ENCODE data around the gene ACO2.
"Not testable (repeated sequence)": the region's sequence is repeated elsewhere in the genome, so short reads cannot be mapped to it uniquely, and the experiment has no call there.

The ACO2 gene

DNA sequence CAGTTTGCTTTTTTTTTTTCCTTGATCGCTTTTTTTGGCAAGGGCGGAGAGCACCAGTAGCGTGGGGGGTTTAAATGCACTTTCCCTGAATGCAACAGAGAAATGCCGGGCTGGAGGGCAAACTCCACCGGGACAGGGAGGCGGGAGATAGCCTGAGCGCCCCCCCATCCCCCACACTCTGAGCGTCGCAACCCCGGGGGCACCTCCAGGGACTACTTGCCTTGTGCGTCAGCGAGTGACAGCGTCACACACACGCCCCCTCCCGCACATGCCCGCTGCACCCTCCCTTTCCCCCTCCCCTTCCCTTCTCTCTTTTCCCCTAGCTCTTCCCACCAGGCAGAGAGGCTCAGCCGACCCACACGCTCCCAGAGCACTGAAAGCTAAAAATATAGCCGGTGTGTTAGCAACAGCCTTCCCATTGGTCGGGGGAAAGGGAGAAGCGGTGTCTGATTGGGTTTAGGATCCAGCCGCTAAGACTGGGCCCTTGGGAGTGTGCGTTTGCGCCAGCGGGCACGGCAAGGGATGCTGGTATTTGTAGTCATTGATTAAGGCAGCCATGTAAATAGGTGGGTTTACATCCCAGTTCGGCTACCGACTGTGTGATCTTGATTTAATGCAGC is 20.6 kb upstream of the ACO2 start:
- peak; percentile 98 for DNase-seq

GRCh38 chr22:41458161-41458728 is 10.7 kb upstream of the ACO2 start:
- no peak for DNase-seq

DNA sequence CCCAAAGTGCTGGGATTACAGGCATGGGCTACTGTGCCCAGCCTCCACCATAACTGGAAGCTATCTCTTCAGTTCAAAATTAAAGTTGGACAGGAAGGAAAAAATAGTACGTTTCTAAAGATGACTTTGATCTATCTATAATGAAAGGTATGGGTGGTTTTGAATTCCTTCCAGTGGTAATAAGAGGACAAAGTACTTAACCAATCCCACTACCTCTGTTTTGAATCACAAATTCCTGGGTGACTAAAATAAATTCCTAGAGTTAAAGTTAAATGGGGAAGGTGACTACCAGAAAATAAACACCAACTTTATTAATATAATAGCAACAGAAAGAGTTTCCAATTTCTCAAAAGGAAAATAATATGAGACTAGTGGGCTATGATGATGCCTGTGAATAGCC is 9.5 kb upstream of the ACO2 start:
- no peak for DNase-seq

- not testable (repeated sequence) for DNase-seq
These were observed 8.8 kb upstream of the ACO2 start for GRCh38 chr22:41460071-41460470.

- DNase-seq, result no peak
These were observed 7.0 kb upstream of the ACO2 start for GRCh38 chr22:41461901-41462300.

- DNase-seq, result no peak
These were observed 418 bp downstream of the ACO2 start for GRCh38 chr22:41469218-41469851.

DNA sequence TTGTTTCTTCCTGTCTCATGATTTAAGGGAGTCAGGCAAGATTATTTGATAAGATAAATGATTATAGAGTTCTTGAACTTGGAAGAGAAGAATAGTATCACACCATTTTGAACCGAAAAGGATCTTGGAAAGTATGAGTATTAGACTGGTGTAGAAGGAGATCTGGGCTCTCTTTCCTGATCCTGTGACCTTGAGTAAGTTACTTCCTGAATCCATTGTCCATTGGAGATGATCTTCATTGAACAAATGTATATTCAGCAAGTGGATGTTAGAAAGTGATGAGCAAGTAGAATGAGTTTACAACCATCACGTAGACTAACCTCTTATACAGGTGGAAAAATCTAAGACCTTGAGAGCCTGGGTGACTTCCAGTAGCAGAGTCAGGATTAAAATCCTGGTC is 2.0 kb downstream of the ACO2 start:
- no peak for DNase-seq

DNA sequence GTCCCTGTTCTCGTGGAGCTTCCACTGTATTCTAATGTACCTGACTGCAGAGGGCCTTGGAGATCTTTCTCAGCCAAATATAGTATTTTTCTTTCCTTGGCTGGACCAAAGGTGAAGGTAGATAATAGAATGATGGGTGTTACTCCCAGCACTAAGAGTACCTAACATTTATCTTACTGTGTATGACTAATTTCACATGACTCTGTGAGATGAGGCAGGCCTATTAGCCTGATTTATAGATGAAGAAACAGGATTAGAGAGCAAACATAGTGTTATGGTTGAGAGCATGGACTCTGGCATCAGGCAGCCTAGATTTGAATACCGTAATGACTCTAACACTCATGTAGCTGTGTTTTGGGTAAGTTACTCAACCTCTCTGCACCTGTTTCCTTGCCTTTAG is 2.7 kb downstream of the ACO2 start:
- DNase-seq, result no peak

DNA sequence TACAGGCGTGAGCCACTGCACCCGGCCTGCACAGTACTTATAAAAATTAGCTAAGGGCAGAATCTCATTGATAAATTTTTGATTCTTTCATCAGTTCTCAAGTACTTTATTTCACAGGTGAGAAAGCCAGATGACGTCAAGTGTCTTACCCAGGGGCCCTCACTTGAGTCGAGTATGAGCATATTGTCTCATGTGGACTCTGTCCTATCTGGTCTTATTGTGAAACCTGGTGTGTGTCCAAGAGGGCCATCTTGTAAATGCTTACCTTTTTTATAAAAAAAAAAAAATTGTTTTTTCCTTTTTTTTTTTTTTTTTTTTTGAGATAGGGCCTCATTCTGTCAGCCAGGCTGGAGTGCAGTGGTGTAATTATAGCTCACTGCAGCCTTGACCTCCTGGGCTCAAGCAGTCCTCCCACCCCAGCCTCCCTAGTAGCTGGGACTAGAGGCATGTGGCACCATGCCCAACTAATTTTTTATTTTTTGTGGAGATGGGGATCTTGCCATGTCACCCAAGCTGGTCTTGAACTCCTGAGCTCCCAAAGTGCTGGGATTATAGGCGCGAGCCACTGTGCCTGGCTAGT is 6.0 kb downstream of the ACO2 start:
- no peak for DNase-seq

GRCh38 chr22:41478473-41478872 is 9.6 kb downstream of the ACO2 start:
- no peak for DNase-seq

DNA sequence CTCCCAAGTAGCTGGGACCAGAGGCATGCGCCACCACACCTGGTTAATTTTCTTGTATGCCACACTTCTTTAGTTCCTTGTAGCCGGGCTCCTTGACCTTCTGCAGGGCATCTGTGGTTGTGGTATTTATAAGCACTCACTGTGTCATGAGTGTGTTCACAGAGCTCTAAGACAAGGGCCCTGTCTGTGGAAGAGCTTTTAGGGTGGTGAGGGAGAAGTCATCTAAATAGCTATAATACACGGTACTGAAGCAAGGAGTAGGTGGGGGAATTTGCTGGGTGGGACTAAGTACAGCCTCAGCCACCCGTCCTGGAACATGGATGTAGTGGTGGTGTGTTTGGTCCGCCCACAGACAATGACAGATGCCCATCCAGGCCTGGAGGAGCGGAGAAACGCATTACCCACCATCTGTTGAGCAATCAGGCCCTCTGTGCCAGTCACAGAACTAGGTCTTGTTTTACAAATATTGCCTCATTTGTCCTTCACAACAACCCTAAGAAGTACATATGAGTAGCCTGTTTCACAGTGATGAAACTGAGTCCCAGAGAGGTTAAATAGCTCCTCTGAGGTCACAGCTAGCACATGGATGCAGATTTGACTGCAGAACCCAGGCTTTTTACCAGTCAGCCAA is 10.1 kb downstream of the ACO2 start:
- DNase-seq, result peak; percentile 76

- DNase-seq, result peak; percentile 3
These were observed 10.9 kb downstream of the ACO2 start for GRCh38 chr22:41479671-41480396.

DNA sequence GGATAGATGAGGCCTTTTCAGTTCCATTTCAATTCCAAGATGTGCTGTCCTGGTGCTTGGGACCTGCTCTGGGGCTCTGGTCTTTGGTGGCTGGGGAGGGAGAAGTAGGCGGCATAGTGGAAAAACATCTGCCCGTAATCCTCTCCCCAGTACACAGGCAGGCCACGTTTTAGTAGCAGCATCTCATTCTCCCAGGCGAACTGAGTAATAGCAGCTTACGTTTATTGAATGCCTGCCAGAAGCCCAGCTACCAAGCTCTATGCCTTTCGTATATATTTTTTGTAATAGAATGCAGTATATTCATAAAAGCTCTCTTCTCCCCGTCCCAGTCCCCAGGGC is 11.4 kb downstream of the ACO2 start:
- DNase-seq, result no peak

DNA sequence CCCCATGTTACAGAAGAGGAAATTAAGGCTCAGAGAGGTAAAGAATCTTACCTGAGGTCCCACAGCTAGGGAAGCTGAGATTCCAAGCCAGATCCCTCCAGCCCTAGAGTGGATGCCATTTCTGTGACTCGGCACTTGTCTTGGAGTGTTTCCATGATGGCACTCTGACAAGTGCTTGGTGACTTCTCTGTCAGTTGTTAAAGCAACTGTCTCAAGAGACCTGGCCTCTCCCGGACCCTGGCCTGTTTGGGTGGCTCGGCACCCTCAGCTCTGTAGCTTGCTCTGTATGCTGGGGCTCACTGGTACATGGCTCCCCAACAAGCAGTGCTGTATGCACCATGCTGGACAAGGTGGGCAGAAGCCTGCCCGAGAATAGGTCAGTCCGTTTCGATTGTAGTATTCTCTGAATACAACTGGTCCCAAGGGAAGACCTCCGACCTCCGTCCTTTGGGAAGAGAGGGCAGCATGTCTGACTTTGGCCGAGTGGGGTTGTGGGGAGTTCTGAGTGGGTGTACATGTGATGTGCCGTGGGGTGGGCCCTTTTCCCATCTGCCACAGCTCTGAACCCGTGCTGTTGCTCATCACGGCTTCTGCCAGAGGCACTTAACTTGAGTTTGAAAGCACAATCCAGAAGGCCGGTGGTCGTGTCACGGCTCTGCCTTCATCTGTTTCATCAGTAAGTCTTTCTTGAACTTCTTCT is 12.4 kb downstream of the ACO2 start:
- no peak for DNase-seq

GRCh38 chr22:41481925-41482318 is 13.0 kb downstream of the ACO2 start:
- DNase-seq, result no peak

- DNase-seq, result no peak
These were observed 13.5 kb downstream of the ACO2 start for GRCh38 chr22:41482319-41482935.

- no peak for DNase-seq
These were observed 16.1 kb downstream of the ACO2 start for GRCh38 chr22:41485033-41485432.

DNA sequence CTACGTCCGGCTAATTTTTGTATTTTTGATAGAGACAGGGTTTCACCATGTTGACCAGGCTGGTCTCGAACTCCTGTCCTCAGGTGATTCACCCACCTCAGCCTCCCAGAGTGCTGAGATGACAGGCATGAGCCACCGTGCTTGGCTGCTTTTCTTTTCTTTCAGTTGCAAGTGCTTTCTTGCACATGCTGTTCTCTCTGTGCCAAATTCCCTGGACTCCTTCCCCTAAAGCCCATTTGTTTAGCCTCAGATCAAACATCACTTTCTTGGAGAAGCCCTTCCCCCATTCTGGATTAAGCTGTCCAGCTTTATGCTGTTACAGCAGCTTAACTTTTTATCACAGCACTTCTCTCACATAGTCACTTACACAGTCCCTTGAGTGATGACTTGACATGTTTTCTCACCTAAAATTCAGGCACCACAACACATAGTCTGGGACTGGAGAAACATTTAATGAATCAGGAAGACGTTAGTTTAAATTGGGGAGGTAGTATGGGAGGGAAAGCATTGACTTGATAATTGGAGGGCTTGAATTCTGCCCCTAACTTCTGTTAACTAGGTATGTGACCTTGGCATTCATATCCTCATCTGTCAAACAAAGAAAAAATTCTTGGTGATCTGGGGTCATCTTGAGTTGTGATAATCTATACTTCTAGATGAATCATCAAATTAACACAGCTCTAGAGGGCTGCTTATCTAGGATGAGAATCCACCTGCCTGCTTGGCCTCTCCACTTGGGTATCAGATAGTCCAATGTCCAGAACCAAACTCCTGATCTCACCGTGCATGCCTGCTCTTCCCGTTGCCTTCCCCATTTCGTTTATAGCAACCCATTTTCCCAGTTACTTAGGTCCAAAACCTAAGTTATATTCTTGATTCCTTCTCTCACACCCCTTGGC is 18.4 kb downstream of the ACO2 start:
- DNase-seq, result no peak

DNA sequence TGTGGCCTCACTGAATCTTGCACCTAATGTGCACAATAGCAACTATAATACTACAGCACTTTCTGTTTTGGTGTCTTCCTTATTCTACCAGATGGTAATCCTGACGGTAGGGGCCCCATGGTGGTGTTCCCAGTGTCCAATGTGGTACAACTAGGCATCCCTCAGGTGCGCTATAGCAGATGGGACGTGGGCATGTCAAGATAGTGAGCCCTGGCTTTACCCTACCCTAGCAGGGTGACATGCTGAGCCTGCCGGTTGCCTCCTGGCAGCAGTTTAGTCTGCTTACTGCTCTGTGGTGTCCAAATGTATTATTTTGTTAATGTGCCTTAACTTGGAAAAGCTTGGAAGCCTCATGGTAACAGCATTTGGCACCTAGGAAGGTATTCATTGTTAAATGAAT is 19.2 kb downstream of the ACO2 start:
- DNase-seq, result no peak

DNA sequence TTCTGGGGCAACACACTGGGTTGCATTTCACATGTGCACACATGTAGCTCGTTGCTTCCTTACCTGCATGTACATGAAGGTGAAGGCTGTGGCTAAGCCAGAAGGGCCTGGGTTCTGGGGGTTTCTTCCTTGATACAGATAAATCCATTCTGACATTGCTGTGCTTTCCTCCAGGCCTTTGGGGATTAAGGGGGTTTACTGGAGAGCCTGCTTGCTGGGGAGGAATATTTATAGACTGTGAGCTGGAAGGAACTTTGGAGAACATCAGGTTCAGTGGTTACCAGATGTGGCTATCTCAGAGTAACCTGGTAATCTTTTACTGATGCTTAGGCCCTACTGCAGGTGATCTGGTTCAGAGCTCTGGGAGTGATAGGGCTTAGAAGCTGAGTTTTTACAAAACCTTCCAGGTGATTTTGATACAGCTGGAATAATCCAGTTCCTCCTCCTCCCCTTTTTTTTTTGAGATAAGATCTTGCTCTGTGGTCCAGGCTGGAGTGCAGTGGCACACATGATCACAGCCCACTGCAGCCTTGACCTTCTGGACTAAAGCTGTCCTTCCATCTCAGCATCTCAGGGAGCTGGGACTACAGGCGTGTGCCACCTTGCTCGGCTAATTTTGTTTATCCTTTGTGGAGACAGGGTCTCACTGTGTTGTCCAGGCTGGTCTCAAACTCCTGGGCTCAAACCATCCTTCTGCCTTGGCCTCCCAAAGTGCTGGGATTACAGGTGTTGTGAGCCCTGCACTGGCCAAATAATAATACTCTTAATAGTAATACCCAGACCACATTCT is 19.9 kb downstream of the ACO2 start:
- DNase-seq, result no peak
